AG10803 (cell line): Measurements from ENCODE around the gene KIAA0753.

Experiments
- DNase-seq: peaks from one replicate; pipeline ENCODE4 v3.0.0; 2010; ENCODE audit warnings: low read depth
- H3K4me3 ChIP-seq: 2 replicates; pipeline ENCODE4 v1.5.1; 2011; ENCODE audit warnings: mild to moderate bottlenecking, low read length, control low read depth
- TF ChIP-seq, protein P1 (sequence below): conservative IDR thresholded peaks from 2 replicates; pipeline ENCODE4 v1.5.1; 2011; ENCODE audit warnings: mild to moderate bottlenecking, low read length, control low read depth, inconsistent platforms

KIAA0753 gene

DNA sequence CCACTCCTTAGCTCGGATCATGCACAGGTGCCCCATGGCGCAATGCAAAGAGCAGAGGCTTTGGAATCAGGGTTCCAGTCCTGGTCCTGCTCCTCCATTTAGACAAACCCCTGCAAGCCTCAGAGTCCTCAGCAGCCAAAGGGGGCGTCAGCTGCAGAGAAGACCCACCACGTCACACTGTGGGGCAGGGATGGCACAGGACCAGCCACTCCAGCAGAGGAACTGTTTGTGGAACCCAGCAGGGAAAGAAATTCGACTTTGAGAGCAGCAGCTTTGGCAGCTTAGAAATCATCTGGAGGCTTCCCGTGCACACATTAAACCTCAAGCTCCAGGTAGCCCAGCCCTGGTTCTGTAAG lies 36.3 kb upstream of the KIAA0753 start:
- DNase-seq: no peak
- TF ChIP-seq, protein P1, sequence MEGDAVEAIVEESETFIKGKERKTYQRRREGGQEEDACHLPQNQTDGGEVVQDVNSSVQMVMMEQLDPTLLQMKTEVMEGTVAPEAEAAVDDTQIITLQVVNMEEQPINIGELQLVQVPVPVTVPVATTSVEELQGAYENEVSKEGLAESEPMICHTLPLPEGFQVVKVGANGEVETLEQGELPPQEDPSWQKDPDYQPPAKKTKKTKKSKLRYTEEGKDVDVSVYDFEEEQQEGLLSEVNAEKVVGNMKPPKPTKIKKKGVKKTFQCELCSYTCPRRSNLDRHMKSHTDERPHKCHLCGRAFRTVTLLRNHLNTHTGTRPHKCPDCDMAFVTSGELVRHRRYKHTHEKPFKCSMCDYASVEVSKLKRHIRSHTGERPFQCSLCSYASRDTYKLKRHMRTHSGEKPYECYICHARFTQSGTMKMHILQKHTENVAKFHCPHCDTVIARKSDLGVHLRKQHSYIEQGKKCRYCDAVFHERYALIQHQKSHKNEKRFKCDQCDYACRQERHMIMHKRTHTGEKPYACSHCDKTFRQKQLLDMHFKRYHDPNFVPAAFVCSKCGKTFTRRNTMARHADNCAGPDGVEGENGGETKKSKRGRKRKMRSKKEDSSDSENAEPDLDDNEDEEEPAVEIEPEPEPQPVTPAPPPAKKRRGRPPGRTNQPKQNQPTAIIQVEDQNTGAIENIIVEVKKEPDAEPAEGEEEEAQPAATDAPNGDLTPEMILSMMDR: no peak
- H3K4me3 ChIP-seq: no peak overlapping the region

DNA sequence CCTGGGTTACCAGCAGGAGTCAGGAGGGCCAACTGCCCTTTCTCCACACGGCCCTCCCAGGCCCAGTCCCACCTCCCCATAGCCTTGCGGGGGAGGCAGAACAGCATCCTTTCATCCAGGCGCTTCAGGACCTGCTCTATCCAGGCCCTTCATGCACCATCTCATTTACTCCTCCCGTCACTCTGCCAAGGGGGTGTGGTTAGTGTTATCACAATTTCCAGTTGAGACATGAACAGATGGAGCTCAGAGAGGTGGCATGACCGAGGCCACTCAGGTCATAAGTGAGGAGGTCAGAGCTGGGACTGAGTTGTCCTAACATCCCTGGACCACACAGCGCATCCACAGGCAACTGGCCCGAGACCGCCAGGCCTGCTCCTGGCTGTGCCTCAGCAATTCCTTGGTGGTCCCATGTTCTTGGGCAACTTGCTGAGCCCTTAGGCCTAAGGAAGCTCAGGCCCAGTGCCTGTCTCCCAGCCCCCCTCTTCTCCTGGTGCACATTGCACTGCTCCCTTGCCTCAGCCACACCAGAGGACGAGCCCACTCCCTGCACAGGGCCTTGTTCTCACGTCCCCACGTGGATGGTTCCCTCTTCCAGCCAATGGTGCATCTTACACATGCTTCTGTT lies 34.8 kb upstream of the KIAA0753 start:
- TF ChIP-seq, protein P1: no peak
- no peak overlapping the region for H3K4me3 ChIP-seq
- no peak for DNase-seq

DNA sequence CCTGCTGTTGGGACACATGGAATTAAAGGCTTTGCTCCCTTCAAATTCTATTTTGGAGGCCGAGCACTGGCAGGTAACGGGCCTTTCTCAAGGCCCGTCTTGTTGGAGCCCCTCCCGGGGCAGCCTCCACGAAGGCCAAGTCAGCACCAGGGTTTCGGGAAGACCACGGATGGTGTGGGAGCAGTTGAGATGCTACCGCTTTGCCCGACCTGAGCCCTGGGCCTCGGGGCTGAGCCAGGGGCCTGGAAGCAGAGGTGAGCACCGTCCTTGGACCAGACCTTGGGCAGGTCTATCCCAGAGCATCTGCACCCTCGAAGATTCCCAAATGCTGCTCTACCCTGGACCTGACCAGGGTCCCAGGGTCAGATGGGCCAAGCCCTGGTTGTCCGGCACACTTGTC lies 34.1 kb upstream of the KIAA0753 start:
- TF ChIP-seq, protein P1: no peak
- DNase-seq: no peak

DNA sequence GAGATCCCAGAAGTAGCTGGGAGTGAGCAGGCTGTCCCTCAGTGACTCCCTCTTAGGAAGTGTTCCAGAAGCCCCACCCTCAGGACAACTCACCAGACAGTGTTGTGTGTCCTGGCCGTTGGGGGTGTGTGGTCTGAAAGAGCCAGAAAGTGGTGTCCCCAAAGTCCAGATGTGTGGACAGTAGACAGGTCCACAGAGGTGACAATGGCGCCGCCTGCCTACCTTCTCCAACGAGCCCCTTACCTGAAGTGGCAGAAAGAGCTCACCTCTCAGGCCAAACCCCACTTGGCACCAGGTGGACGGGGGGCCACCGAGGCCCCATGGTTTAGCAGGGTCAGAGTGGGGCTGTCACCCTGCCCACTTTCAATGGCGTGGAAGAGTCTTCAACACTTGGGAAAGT lies 30.9 kb upstream of the KIAA0753 start:
- DNase-seq: no peak
- H3K4me3 ChIP-seq: no peak overlapping the region
- TF ChIP-seq, protein P1: no peak

More for the DNA sequence above, 34.1 kb upstream of the KIAA0753 start:
- no peak overlapping the region for H3K4me3 ChIP-seq

DNA sequence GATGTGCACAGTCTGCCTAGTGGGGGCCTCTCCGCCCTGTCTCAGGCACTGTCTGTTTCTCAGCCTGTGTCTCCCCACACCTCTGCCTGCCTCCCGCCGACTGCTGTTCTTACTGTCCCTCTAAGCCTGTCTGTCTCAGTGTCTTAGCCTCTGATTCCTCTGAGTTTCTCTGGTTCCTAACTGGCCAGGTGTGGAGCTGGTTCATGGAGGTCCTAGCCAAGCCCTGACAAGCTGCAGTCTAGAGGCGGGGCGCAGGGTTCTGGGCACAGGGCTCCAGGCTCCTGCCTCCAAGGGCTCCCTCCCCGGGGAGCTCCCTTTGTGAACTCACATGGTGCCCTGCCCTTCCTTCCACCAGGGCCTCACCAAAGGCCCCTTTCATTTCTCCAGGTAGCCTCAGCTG lies 30.5 kb upstream of the KIAA0753 start:
- TF ChIP-seq, protein P1: no peak
- DNase-seq: no peak

DNA sequence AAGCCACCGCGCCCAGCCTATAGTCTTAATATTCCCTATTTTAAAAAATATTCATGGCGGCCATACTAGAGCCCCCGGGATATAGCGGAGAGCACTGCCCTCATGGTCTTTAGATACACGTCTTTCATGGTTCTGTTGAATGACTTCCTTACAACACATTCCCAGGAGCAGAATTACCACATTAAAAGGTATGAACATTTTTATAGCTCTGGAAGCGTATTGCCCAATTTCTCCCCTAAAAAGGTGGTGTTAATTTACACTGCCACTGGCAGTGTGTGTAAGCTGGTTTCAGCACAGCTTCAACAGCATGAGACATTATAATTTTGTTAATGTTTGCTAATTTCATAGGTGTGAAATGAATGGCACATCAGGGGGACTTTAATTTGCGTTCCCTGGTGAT lies 30.1 kb upstream of the KIAA0753 start:
- no peak overlapping the region for H3K4me3 ChIP-seq
- no peak for DNase-seq
- TF ChIP-seq, protein P1: no peak

More for the DNA sequence above, 30.5 kb upstream of the KIAA0753 start:
- H3K4me3 ChIP-seq: no peak overlapping the region

DNA sequence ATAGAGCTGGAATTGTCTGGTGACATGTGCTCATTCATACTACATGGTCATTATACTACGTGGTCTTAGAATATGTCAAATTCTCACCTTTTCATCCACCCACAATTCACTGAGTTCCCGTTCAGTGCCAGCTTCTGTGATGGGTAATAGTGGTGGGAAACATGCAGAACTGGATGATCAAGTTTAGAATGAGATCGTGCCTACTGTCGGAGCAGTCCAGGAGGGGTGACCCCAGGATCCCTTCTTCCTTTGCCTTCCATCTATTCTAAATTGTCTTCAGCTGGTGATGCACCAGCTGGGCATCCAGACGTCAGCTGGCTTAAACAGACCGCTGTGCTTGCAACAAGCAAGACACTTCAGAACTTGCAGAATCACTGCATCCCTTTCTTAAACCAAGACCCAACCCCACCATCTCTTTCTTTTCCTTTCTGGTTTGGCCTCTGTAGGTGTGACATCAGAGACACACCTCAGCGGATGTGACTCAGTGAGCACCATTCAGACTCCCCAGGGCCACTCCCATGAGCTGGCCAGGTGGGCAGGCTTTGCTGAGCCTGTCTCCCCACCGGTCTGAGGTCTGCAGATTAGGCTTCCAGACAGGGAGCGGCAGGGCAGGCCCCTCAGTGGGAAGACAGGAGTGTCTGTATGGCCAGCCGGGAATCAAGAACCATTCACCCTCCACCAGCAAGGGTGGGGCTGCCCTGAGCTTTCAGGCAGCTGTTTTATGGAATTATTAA lies 29.1 kb upstream of the KIAA0753 start:
- no peak overlapping the region for H3K4me3 ChIP-seq
- DNase-seq: no peak
- TF ChIP-seq, protein P1: no peak
